ENCODE results near the gene RNF212.

Gene RNF212

DNA sequence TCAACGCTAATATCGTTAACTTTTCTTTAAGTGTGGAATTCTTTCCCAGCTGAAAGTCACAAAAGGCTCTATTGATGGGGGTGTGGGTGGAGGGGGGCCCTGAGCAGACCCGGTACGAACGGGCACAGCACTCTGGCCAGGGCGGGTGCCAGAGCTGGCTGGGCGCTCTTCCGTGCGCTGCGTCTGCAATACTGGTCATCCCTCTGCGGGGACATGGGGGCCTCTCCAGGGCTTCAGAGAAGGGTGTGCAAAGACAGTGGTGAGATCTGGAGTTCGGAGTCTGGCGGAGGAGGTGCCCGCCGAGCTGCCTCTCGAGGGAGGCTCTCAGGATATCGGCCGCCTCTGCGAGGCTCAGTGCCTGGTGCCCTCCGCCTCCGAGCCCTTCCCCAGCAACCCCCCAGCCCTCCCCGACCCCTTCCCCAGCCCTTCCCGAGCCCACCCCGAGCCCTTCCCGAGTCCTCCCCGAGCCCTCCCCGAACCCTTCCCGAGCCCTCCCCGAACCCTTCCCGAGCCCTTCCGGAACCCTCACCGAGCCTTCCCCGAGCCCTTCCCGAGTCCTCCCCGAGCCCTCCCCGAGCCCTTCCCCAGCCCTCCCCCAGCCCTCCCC, 67.7 kb downstream of the RNF212 start:
- Histone ChIP-seq H3K4me3 (IDR thresholded peaks at IDR 0.05; ENCODE audit: insufficient read depth, low read depth, low read length) (no peak overlapping the region), H3K4me2 (no peak overlapping the region), H3K79me2 (ENCODE audit: insufficient read depth, low read depth) (no peaks in the 10 kb centered on the region), H3K27ac (no peak overlapping the region), H3K4me1 (ENCODE audit: low read depth, poor library complexity, severe bottlenecking) (no peaks in the 10 kb centered on the region), H4K20me1 (ENCODE audit: insufficient read depth) (no peaks in the 10 kb centered on the region), H2AFZ (ENCODE audit: low read depth) (no peak overlapping the region), H3K27me3 (ENCODE audit: insufficient read depth, low read depth) (peaks cover 5% of the 10 kb centered on the region; the same call in 1 of the 2 replicates), H3K36me3 (ENCODE audit: insufficient read depth) (no peaks in the 10 kb centered on the region), H3K9ac (no peak overlapping the region)
- TF ChIP-seq, protein P1, sequence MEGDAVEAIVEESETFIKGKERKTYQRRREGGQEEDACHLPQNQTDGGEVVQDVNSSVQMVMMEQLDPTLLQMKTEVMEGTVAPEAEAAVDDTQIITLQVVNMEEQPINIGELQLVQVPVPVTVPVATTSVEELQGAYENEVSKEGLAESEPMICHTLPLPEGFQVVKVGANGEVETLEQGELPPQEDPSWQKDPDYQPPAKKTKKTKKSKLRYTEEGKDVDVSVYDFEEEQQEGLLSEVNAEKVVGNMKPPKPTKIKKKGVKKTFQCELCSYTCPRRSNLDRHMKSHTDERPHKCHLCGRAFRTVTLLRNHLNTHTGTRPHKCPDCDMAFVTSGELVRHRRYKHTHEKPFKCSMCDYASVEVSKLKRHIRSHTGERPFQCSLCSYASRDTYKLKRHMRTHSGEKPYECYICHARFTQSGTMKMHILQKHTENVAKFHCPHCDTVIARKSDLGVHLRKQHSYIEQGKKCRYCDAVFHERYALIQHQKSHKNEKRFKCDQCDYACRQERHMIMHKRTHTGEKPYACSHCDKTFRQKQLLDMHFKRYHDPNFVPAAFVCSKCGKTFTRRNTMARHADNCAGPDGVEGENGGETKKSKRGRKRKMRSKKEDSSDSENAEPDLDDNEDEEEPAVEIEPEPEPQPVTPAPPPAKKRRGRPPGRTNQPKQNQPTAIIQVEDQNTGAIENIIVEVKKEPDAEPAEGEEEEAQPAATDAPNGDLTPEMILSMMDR (conservative IDR thresholded peaks at IDR 0.05; ENCODE audit: low read depth, low read length): no peak

DNA sequence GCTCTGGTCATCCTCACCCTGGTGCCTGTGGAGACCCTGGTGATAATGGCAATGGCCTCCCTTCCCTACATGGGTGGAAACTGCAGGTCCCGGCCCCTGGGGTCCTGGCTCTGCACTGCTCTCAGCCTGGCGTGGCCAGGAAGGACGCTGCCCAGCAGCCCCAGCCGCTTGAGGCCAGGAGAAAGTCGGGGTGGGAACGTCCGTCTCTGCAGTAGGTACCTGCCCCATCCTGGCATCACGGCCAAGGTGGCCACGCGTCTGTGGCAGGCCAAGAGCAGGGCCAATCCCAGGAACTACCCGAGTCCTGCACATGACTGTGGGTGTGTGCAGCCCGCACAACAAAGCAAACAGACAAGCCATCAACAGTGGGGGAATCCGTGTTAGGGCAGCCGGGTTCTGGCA, 68.2 kb downstream of the RNF212 start:
- Histone ChIP-seq H4K20me1 (ENCODE audit: insufficient read depth) (no peaks in the 10 kb centered on the region), H2AFZ (ENCODE audit: low read depth) (no peak overlapping the region), H3K4me1 (ENCODE audit: low read depth, poor library complexity, severe bottlenecking) (no peaks in the 10 kb centered on the region), H3K27ac (no peak overlapping the region), H3K79me2 (ENCODE audit: insufficient read depth, low read depth) (no peaks in the 10 kb centered on the region), H3K36me3 (ENCODE audit: insufficient read depth) (no peaks in the 10 kb centered on the region), H3K4me2 (no peak overlapping the region), H3K9ac (no peak overlapping the region), H3K4me3 (IDR thresholded peaks at IDR 0.05; ENCODE audit: insufficient read depth, low read depth, low read length) (no peak overlapping the region), H3K27me3 (ENCODE audit: insufficient read depth, low read depth) (peaks cover 5% of the 10 kb centered on the region; the same call in 1 of the 2 replicates)
- TF ChIP-seq, protein P1 (conservative IDR thresholded peaks at IDR 0.05; ENCODE audit: low read depth, low read length): no peak

DNA sequence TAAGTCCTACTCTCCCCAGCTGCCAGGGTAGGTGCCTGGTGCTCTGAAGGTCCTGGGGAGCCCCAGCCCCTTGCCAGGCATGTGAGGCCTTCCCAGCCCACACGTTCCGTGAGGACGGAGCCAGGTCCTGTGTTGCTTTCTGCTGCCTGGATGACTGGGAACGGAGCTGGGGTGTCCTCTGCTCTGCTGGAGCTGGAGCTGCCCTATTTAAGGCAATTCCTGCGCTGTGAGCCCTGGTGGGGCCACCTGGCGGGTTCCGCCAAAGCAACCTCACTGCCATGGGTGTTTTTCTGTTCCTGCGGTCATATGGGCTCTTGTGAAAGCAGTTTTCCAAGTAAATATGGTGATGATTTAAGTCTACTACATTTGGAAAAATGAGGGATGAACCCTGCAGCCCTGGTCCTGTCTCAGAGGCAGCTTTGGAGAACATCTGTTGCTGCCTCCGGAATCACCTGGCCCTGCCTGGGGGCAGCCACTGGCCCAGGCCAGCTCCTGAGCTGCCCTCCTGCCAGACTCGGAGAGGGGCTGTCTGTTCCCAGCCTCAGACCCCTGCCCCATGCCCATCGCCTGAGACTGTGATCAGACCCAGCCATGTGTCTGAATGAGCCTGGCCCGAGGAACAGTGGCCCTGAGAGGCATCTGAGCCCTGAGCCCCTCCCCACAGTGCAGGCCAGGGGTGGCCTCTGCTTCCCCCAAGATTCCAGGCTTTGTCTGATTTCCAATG, 68.7 kb downstream of the RNF212 start:
- Histone ChIP-seq H3K27ac (no peak overlapping the region), H3K27me3 (ENCODE audit: insufficient read depth, low read depth) (peaks cover 5% of the 10 kb centered on the region; the same call in 1 of the 2 replicates), H3K36me3 (ENCODE audit: insufficient read depth) (no peaks in the 10 kb centered on the region), H2AFZ (ENCODE audit: low read depth) (no peak overlapping the region), H4K20me1 (ENCODE audit: insufficient read depth) (no peaks in the 10 kb centered on the region), H3K4me2 (no peak overlapping the region), H3K4me3 (IDR thresholded peaks at IDR 0.05; ENCODE audit: insufficient read depth, low read depth, low read length) (no peak overlapping the region), H3K9ac (no peak overlapping the region), H3K4me1 (ENCODE audit: low read depth, poor library complexity, severe bottlenecking) (no peaks in the 10 kb centered on the region), H3K79me2 (ENCODE audit: insufficient read depth, low read depth) (no peaks in the 10 kb centered on the region)
- TF ChIP-seq, protein P1 (conservative IDR thresholded peaks at IDR 0.05; ENCODE audit: low read depth, low read length): no peak

DNA sequence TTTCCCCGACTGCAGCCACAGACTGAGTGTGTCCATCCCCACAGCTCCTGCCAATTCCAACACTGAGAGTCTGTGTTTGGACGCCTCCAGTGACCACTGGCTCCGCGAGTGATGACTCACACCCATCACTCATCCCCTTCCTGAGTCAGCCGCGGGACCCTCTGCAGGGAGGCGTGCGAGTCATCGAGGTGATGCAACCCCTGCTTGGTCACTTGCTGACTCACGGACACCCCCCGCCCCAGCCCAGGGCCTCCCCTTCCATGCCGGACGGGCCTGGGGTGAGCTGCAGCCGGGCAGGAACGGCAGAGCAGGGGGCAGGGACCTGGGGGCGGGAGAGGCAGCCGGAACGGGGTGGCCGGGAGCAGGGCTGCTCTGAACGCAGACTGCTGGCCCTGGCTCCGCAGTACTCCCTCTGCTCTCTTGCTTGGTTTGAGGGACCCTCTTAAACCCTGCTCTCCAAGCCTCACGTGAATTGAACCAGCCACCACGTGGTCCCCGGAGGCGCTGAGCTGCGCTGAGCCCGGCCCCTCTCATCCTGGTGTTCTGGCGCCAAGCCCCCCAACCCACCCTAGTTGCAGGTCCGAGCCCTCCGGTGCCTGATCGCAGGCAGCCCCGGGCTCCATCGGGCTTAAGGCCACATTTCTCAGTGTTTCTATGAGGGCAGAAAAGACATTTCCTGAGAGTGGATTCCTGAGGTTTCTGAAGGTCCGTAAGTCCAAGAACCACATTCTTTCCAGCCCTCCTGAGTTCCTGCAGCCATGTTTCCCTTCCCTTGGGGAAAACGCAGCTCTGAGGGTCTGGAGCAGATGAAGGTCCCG, 69.5 kb downstream of the RNF212 start:
- Histone ChIP-seq H4K20me1 (ENCODE audit: insufficient read depth) (no peaks in the 10 kb centered on the region), H3K4me3 (IDR thresholded peaks at IDR 0.05; ENCODE audit: insufficient read depth, low read depth, low read length) (no peak overlapping the region), H3K4me1 (ENCODE audit: low read depth, poor library complexity, severe bottlenecking) (no peaks in the 10 kb centered on the region), H3K9ac (no peak overlapping the region), H3K79me2 (ENCODE audit: insufficient read depth, low read depth) (no peaks in the 10 kb centered on the region), H3K36me3 (ENCODE audit: insufficient read depth) (no peaks in the 10 kb centered on the region), H3K27ac (no peak overlapping the region), H3K4me2 (no peak overlapping the region), H3K27me3 (ENCODE audit: insufficient read depth, low read depth) (peaks cover 10% of the 10 kb centered on the region; the same call in 1 of the 2 replicates), H2AFZ (ENCODE audit: low read depth) (no peak overlapping the region)
- TF ChIP-seq, protein P1 (conservative IDR thresholded peaks at IDR 0.05; ENCODE audit: low read depth, low read length): no peak

Data from KMS-11 (cell line).